PFSK-1 (cell line): ENCODE measurements around the gene GPRIN3.

Experiments
- FOXP2 ChIP-seq: optimal IDR thresholded peaks from 2 replicates; pipeline ENCODE3; 2011; ENCODE audit warnings: borderline replicate concordance, control low read depth, inconsistent platforms; ENCODE audit not compliant: insufficient read depth; ENCODE audit errors: extremely low read length, extremely low read depth
- POLR2AphosphoS5 ChIP-seq: IDR thresholded peaks from 2 replicates; pipeline ENCODE4 v1.6.1; 2012; ENCODE audit warnings: low read depth, mild to moderate bottlenecking, control low read depth, low read length, moderate library complexity
- SIN3A ChIP-seq: IDR thresholded peaks from 2 replicates; pipeline ENCODE4 v1.6.1; 2012; ENCODE audit warnings: mild to moderate bottlenecking, low read length, moderate library complexity, borderline replicate concordance; ENCODE audit not compliant: insufficient read depth
- TAF1 ChIP-seq: IDR thresholded peaks from 2 replicates; pipeline ENCODE4 v1.6.1; 2012; ENCODE audit warnings: low read length, control low read depth, borderline replicate concordance; ENCODE audit not compliant: insufficient read depth
- TF ChIP-seq, protein P1 (sequence below), 2 experiments: IDR thresholded peaks; 2 replicates each; pipeline versions ENCODE4 v1.6.1 to v1.8.0; 2011 to 2012; ENCODE audit warnings: low read depth in 2 of 2, low read length in 2 of 2, control low read depth in 1 of 2, inconsistent platforms in 1 of 2, mild to moderate bottlenecking in 1 of 2, moderate library complexity in 1 of 2; ENCODE audit not compliant: insufficient read depth in 1 of 2

Gene GPRIN3

GRCh38 chr4:89331197-89331596, 23.6 kb upstream of the GPRIN3 start:
- TF ChIP-seq TAF1 (no peak), POLR2AphosphoS5 (no peak)

DNA sequence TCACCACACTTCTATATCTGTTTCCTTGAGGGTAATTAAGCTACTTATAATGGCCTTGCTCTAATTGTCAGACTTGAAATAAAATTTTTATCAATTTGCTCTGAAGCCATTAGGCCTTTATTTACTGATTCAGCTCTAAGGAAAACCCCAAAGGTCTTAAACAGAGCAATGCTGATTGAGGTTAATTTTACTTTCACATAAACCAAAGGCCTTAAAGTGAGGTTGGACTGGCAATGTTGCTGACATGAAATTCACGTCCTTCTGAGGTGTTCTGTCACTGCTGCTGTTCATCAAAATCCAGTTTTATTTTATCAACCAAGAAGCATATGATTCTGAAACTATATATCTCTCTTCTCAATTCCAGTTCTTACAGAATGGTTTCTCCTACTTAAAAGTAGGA, 21.7 kb upstream of the GPRIN3 start:
- TF ChIP-seq SIN3A = no peak
- no peak for TF ChIP-seq POLR2AphosphoS5
- no peak for TF ChIP-seq TAF1
- TF ChIP-seq, protein P1, sequence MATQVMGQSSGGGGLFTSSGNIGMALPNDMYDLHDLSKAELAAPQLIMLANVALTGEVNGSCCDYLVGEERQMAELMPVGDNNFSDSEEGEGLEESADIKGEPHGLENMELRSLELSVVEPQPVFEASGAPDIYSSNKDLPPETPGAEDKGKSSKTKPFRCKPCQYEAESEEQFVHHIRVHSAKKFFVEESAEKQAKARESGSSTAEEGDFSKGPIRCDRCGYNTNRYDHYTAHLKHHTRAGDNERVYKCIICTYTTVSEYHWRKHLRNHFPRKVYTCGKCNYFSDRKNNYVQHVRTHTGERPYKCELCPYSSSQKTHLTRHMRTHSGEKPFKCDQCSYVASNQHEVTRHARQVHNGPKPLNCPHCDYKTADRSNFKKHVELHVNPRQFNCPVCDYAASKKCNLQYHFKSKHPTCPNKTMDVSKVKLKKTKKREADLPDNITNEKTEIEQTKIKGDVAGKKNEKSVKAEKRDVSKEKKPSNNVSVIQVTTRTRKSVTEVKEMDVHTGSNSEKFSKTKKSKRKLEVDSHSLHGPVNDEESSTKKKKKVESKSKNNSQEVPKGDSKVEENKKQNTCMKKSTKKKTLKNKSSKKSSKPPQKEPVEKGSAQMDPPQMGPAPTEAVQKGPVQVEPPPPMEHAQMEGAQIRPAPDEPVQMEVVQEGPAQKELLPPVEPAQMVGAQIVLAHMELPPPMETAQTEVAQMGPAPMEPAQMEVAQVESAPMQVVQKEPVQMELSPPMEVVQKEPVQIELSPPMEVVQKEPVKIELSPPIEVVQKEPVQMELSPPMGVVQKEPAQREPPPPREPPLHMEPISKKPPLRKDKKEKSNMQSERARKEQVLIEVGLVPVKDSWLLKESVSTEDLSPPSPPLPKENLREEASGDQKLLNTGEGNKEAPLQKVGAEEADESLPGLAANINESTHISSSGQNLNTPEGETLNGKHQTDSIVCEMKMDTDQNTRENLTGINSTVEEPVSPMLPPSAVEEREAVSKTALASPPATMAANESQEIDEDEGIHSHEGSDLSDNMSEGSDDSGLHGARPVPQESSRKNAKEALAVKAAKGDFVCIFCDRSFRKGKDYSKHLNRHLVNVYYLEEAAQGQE (IDR thresholded peaks at IDR 0.05; ENCODE audit: insufficient read depth in 1 of 2, low read depth in 2 of 2, low read length in 2 of 2) = no peak
- no peak for TF ChIP-seq FOXP2

DNA sequence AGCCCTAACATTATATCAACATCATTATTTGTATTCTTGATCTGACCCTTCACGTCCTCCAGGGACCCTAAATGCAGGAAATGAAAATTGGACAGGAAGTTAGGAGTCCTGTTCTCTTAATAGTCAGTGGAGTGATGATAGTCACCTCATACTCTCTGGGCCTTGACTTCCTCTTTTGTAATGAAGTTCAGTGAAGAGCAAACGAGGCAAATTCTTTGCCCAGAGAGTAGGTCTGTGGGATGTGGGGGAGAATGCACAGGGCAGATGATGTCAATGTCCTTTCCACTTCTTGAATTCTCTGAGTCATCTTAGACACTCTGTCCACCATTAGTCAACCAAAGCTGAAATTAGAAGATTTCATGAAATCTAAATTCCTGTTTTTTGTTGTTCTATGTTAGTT, 17.1 kb upstream of the GPRIN3 start:
- no peak for TF ChIP-seq TAF1
- TF ChIP-seq SIN3A = no peak
- no peak for TF ChIP-seq POLR2AphosphoS5
- TF ChIP-seq, protein P1 (IDR thresholded peaks at IDR 0.05; ENCODE audit: insufficient read depth in 1 of 2, low read depth in 2 of 2, low read length in 2 of 2) = no peak
- TF ChIP-seq FOXP2 = no peak

- TF ChIP-seq FOXP2 (no peak), SIN3A (no peak), POLR2AphosphoS5 (no peak), TAF1 (no peak)
- TF ChIP-seq, protein P1 (IDR thresholded peaks at IDR 0.05; ENCODE audit: insufficient read depth in 1 of 2, low read depth in 2 of 2, low read length in 2 of 2) = no peak
These were observed 15.1 kb upstream of the GPRIN3 start for GRCh38 chr4:89322671-89323070.

GRCh38 chr4:89319756-89320155, 12.2 kb upstream of the GPRIN3 start:
- no peak for TF ChIP-seq FOXP2
- TF ChIP-seq, protein P1 (IDR thresholded peaks at IDR 0.05; ENCODE audit: insufficient read depth in 1 of 2, low read depth in 2 of 2, low read length in 2 of 2) = no peak
- TF ChIP-seq SIN3A = no peak
- TF ChIP-seq POLR2AphosphoS5 = no peak
- TF ChIP-seq TAF1 = no peak
